Ishikawa (cell line): ENCODE results near the gene MOB2.

Experiments
- EGR1 ChIP-seq: IDR thresholded peaks from 2 replicates; pipeline ENCODE4 v1.6.1; 2012
- EP300 ChIP-seq: IDR thresholded peaks from 2 replicates; pipeline ENCODE4 v1.6.1; 2012; ENCODE audit warnings: borderline replicate concordance
- TAF1 ChIP-seq: IDR thresholded peaks from 2 replicates; pipeline ENCODE4 v1.6.1; 2012; ENCODE audit warnings: low read depth, mild to moderate bottlenecking
- TCF12 ChIP-seq: IDR thresholded peaks from 2 replicates; pipeline ENCODE4 v1.6.1; 2012; ENCODE audit warnings: low read depth
- TF ChIP-seq, protein P1 (sequence below): IDR thresholded peaks from 2 replicates; pipeline ENCODE4 v1.6.1; 2012; ENCODE audit warnings: low read depth, mild to moderate bottlenecking
- TF ChIP-seq, protein P2 (sequence below): IDR thresholded peaks from 2 replicates; pipeline ENCODE4 v1.6.1; 2012

DNA sequence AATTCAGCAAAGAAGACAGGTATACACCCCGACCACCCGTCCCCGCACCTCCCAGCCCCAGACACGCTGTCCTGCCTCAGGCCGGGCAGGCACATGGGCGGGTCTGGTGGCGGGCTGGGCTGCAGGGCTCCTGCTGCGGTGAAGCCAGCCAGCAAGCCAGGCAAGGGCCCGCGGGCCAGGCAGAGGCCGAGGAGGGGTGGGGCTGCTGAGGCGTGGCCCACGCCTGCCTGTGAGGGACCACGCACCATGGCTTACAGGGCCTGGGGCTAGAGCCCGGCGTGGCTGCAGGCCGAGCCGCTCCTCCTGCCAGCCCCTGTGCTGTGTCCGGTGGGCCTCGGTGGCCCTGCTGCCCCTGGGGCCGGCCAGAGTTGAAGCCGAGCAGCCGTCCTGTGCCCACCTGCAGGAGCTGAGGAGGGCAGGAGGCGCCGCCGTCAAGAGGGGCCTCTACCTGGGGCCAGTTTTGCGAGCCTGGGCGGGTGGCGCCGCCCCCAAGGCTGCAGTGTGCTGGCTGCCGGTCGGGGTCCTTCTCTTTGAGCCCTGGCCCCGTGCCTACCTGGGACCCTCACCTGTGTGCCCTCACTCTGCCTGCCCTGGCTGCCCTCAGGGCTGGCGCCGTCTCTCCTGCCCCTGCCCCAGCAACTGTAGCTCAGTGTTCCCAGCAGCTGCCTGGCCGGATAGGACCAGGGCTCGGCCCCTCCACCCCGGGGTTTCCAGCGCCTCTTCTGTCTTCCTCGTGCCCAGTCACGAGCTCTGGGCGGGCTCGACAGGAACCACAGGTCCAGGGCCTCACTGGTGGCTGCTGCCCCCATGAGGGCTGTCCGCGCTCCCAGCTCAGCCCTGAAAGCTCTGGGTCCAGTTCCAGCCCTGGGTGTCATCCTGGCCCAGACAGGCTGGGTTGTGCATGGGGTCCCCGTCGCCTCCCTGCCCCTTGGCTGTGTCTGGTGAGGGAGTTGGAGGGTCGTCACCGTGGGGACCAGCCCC, 38.4 kb downstream of the MOB2 start:
- TF ChIP-seq TCF12 (no peak), TAF1 (no peak), EGR1 (no peak), EP300 (no peak)
- TF ChIP-seq, protein P1, sequence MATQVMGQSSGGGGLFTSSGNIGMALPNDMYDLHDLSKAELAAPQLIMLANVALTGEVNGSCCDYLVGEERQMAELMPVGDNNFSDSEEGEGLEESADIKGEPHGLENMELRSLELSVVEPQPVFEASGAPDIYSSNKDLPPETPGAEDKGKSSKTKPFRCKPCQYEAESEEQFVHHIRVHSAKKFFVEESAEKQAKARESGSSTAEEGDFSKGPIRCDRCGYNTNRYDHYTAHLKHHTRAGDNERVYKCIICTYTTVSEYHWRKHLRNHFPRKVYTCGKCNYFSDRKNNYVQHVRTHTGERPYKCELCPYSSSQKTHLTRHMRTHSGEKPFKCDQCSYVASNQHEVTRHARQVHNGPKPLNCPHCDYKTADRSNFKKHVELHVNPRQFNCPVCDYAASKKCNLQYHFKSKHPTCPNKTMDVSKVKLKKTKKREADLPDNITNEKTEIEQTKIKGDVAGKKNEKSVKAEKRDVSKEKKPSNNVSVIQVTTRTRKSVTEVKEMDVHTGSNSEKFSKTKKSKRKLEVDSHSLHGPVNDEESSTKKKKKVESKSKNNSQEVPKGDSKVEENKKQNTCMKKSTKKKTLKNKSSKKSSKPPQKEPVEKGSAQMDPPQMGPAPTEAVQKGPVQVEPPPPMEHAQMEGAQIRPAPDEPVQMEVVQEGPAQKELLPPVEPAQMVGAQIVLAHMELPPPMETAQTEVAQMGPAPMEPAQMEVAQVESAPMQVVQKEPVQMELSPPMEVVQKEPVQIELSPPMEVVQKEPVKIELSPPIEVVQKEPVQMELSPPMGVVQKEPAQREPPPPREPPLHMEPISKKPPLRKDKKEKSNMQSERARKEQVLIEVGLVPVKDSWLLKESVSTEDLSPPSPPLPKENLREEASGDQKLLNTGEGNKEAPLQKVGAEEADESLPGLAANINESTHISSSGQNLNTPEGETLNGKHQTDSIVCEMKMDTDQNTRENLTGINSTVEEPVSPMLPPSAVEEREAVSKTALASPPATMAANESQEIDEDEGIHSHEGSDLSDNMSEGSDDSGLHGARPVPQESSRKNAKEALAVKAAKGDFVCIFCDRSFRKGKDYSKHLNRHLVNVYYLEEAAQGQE, result no peak
- TF ChIP-seq, protein P2, sequence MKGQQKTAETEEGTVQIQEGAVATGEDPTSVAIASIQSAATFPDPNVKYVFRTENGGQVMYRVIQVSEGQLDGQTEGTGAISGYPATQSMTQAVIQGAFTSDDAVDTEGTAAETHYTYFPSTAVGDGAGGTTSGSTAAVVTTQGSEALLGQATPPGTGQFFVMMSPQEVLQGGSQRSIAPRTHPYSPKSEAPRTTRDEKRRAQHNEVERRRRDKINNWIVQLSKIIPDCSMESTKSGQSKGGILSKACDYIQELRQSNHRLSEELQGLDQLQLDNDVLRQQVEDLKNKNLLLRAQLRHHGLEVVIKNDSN, result no peak
